Adrenal gland (tissue), 12 donors: ENCODE results near the gene DPP6. TPM values are rescaled to one million over a fixed set of nuclear protein-coding genes. Genes with fewer than 3 reads are reported as not detected.
A peak's percentile ranks its signal among the peaks of the same experiment; 100 is the strongest.

Source experiments
- DNase-seq, 7 donors: peaks; one replicate each; pipeline ENCODE4 v3.0.0-alpha.2; 2019 to 2020
- H3K27ac ChIP-seq, 5 donors: fragments of 200-600 bp; sonication (generic) in 4 of 5; 1 replicate in 3 of 5; 2 replicates in 2 of 5; pipeline versions ENCODE4 v1.5.1 to v1.8.0; 2016 to 2020; ENCODE audit warnings: mild to moderate bottlenecking in 1 of 5
- H3K27me3 ChIP-seq: fragments of 200-600 bp; 2 replicates; pipeline ENCODE4 v1.8.0; 2021
- H3K36me3 ChIP-seq, 2 donors: fragments of 200-600 bp; replicated peaks in 1 of 2; 1 replicate in 1 of 2; 2 replicates in 1 of 2; pipeline versions ENCODE4 v1.5.1 to v1.8.0; 2018 to 2022
- H3K4me1 ChIP-seq, 2 donors: fragments of 200-600 bp; replicated peaks in 1 of 2; 1 replicate in 1 of 2; 2 replicates in 1 of 2; pipeline versions ENCODE4 v1.5.1 to v1.8.0; 2018 to 2021
- H3K4me3 ChIP-seq, 4 donors: fragments of 200-600 bp; sonication (generic) in 3 of 4; one replicate each; pipeline ENCODE4 v1.5.1; 2016 to 2018
- H3K9me3 ChIP-seq, 3 donors: fragments of 200-600 bp; sonication (generic) in 1 of 3; replicated peaks in 1 of 3; 1 replicate in 2 of 3; 2 replicates in 1 of 3; pipeline versions ENCODE4 v1.5.1 to v1.8.0; 2016 to 2021
- POLR2A ChIP-seq, 2 donors: fragments of 450-650 bp; IDR thresholded peaks; one replicate each; pipeline ENCODE4 v1.6.1; 2017; ENCODE audit warnings: antibody characterized with exemption in 2 of 2, mild to moderate bottlenecking in 2 of 2, moderate library complexity in 1 of 2
- WGBS, 4 donors: extraction: QIAGEN DNeasy Blood & Tissue Kit in 2 of 4; methylation state at CpG; one replicate each; pipeline versions ENCODE4 v1.1.5 to v1.1.7; 2013 to 2017; 5-methylcytosine and 5-hydroxymethylcytosine counted together
- intact Hi-C, 2 donors: fragments of 100-400 bp; cut with DNase I; formaldehyde crosslinking; loops; one replicate each; pipeline versions ENCODE4 v1.14.1 to v1.15.0; 2022 to 2023
- polyA plus RNA-seq, 3 donors: library from polyadenylated mRNA; stranded (reverse); fragments of 200-250 nt in 2 of 3; fragments of 350-450 nt in 1 of 3; fragmentation: Illumina TruSeq in 1 of 3; extraction: RNeasy Lipid Tissue Mini Kit (QIAGEN cat#74804) in 1 of 3; gene quantifications; one replicate each; pipeline ENCODE4 v1.2.3, GENCODE V29; 2013 to 2014
- total RNA-seq, 9 donors: library from RNA; depleted of rRNA in 4 of 9; stranded (reverse); fragments of >200 nt in 4 of 9; fragments of 120-200 nt in 1 of 9; fragmentation: NEBNext Ultra II Directional in 1 of 9; extraction: Animal tissue kit (Norgen Biotek cat#: 25700) in 1 of 9; gene quantifications; one replicate each; pipeline versions ENCODE4 v1.1.0 to v1.2.4, GENCODE V29; 2013 to 2023
- TF ChIP-seq, protein P1 (sequence below), 6 experiments: fragments of 450-650 bp in 4 of 6; fragments of 200-600 bp in 2 of 6; sonication (generic) in 1 of 6; IDR thresholded peaks; 1 replicate in 5 of 6; 2 replicates in 1 of 6; pipeline versions ENCODE4 v1.5.1 to v1.8.0; 2016 to 2021; ENCODE audit warnings: antibody characterized with exemption in 6 of 6, mild to moderate bottlenecking in 2 of 6, moderate library complexity in 1 of 6
- donor health status: healthy with polysubstance abuse.
- donor health status: Bipolar disorder and iron deficiency.
- donor health status: DM: yes; HTN: yes; CAD: no.
- donor health status: DM: no; HTN: no; CAD: no.
- donor health status: DM: no; HTN: no; CAD: no.
- donor health status: DM: yes; HTN: yes; CAD: no.

DPP6 gene
- total and polyA plus RNA-seq, 12 donors = 0.39 to 13.1 (median 5.1) TPM

- WGBS, 4 donors = 63 to 78% (median 72%) methylated on average over 5 to 6 of the region's 6 CpGs
- intact Hi-C loops = no loop called here
- TF ChIP-seq POLR2A (IDR thresholded peaks at IDR 0.05) = no peak
- TF ChIP-seq, protein P1, sequence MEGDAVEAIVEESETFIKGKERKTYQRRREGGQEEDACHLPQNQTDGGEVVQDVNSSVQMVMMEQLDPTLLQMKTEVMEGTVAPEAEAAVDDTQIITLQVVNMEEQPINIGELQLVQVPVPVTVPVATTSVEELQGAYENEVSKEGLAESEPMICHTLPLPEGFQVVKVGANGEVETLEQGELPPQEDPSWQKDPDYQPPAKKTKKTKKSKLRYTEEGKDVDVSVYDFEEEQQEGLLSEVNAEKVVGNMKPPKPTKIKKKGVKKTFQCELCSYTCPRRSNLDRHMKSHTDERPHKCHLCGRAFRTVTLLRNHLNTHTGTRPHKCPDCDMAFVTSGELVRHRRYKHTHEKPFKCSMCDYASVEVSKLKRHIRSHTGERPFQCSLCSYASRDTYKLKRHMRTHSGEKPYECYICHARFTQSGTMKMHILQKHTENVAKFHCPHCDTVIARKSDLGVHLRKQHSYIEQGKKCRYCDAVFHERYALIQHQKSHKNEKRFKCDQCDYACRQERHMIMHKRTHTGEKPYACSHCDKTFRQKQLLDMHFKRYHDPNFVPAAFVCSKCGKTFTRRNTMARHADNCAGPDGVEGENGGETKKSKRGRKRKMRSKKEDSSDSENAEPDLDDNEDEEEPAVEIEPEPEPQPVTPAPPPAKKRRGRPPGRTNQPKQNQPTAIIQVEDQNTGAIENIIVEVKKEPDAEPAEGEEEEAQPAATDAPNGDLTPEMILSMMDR (IDR thresholded peaks at IDR 0.05) = no peak
Measured at GRCh38 chr7:154741131-154741530, 688.9 kb downstream of the DPP6 start.

DNA sequence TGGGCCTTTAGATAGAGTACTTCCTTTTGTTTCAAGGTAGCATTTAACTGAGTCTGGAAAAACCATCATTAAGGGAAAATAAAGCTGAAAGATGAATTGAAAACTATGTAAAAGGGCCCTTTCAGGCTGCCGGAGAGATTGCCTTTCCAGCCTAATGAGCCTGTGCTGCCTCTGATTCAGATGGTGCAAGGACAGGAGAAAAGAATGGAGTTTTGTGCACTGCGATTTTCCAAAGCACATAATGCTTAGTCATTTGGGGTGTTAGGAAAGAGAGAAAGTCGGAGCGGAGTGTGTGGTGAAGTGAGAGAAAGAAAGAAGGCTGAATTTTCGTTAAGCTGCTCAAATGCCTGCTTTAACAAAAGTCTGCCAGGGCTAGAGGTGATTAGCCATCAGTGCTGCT is 691.0 kb downstream of the DPP6 start:
- H3K36me3 ChIP-seq = no peaks in the 10 kb centered on the region
- intact Hi-C loops = no loop called here
- H3K9me3 ChIP-seq = no peaks in the 10 kb centered on the region
- H3K4me3 ChIP-seq = no peak overlapping the region
- DNase-seq = no peak
- H3K4me1 ChIP-seq = no peaks in the 10 kb centered on the region
- H3K27ac ChIP-seq = no peak overlapping the region
- no peaks in the 10 kb centered on the region for H3K27me3 ChIP-seq
- WGBS, 4 donors = 68 to 80% (median 71%) methylated on average over 5 of the region's 5 CpGs
- no peak for TF ChIP-seq POLR2A (IDR thresholded peaks at IDR 0.05)
- TF ChIP-seq, protein P1 (IDR thresholded peaks at IDR 0.05) = no peak

More at GRCh38 chr7:154741131-154741530, 688.9 kb downstream of the DPP6 start:
- Histone ChIP-seq H3K9me3 (no peaks in the 10 kb centered on the region), H3K36me3 (no peaks in the 10 kb centered on the region), H3K4me3 (no peak overlapping the region), H3K27ac (no peak overlapping the region), H3K27me3 (no peaks in the 10 kb centered on the region), H3K4me1 (no peaks in the 10 kb centered on the region)
- no peak for DNase-seq

GRCh38 chr7:154744256-154744860 is 692.2 kb downstream of the DPP6 start:
- Histone ChIP-seq H3K27ac (no peak overlapping the region), H3K4me3 (no peak overlapping the region), H3K36me3 (no peaks in the 10 kb centered on the region), H3K9me3 (no peaks in the 10 kb centered on the region), H3K4me1 (no peaks in the 10 kb centered on the region), H3K27me3 (no peaks in the 10 kb centered on the region)
- intact Hi-C loops = no loop called here
- peak; percentile 18 to 66 (median 31) for DNase-seq
- no peak for TF ChIP-seq POLR2A (IDR thresholded peaks at IDR 0.05)
- TF ChIP-seq, protein P1 (IDR thresholded peaks at IDR 0.05) = peak; percentile 35 to 64 (median 54)
- WGBS, 4 donors = 22 to 28% (median 23%) methylated on average over 15 of the region's 15 CpGs

- Histone ChIP-seq H3K4me1 (no peaks in the 10 kb centered on the region), H3K36me3 (no peaks in the 10 kb centered on the region), H3K27ac (no peak overlapping the region), H3K4me3 (no peak overlapping the region), H3K9me3 (no peaks in the 10 kb centered on the region), H3K27me3 (no peaks in the 10 kb centered on the region)
- 40 to 69% (median 58%) methylated on average over 3 of the region's 3 CpGs for WGBS, 4 donors
- DNase-seq = no peak
- TF ChIP-seq, protein P1 (IDR thresholded peaks at IDR 0.05) = no peak
- no peak for TF ChIP-seq POLR2A (IDR thresholded peaks at IDR 0.05)
- intact Hi-C loops = no loop called here
Measured at GRCh38 chr7:154744861-154745258, 692.7 kb downstream of the DPP6 start.
